ENCODE measurements around the gene TLE6.
A peak's percentile ranks its signal among the peaks of the same experiment; 100 is the strongest.
"Not testable (repeated sequence)": the region's sequence is repeated elsewhere in the genome, so short reads cannot be mapped to it uniquely, and the experiment has no call there.

TLE6 gene

GRCh38 chr19:2982561-2982960 is 5.2 kb downstream of the TLE6 start:
- Histone ChIP-seq H3K27me3 (ENCODE audit: low read depth) (no peaks in the 10 kb centered on the region), H3K36me3 (replicated peaks) (no peaks in the 10 kb centered on the region), H3K4me3 (no peak overlapping the region), H3K4me1 (peaks cover 19% of the 10 kb centered on the region), H3K9me3 (no peaks in the 10 kb centered on the region)
- no peak for DNase-seq (ENCODE audit: low spot score in 2 of 2)
- in situ Hi-C loops (cut with MboI; ENCODE audit: low sequenced_read_pairs) = no loop called here

GRCh38 chr19:2982983-2983350 is 5.6 kb downstream of the TLE6 start:
- H3K4me1 ChIP-seq = peaks cover 15% of the 10 kb centered on the region

GRCh38 chr19:2983351-2984214 is 6.2 kb downstream of the TLE6 start:
- H3K36me3 ChIP-seq (replicated peaks) = no peaks in the 10 kb centered on the region
- H3K9me3 ChIP-seq = no peaks in the 10 kb centered on the region
- H3K4me1 ChIP-seq = peaks cover 13% of the 10 kb centered on the region
- peak overlapping the region; percentile 15 for H3K4me3 ChIP-seq
- no peaks in the 10 kb centered on the region for H3K27me3 ChIP-seq (ENCODE audit: low read depth)
- in situ Hi-C loops (cut with MboI; ENCODE audit: low sequenced_read_pairs) = no loop called here
- peak; percentile 80 to 91 for DNase-seq (ENCODE audit: low spot score in 2 of 2)

More at GRCh38 chr19:2982983-2983350, 5.6 kb downstream of the TLE6 start:
- H3K27me3 ChIP-seq (ENCODE audit: low read depth) = no peaks in the 10 kb centered on the region
- no peaks in the 10 kb centered on the region for H3K9me3 ChIP-seq
- in situ Hi-C loops (cut with MboI; ENCODE audit: low sequenced_read_pairs) = no loop called here
- no peaks in the 10 kb centered on the region for H3K36me3 ChIP-seq (replicated peaks)
- DNase-seq (ENCODE audit: low spot score in 2 of 2) = peak in 1 of 2 experiments; percentile 46
- H3K4me3 ChIP-seq = no peak overlapping the region

GRCh38 chr19:2984215-2984528 is 6.8 kb downstream of the TLE6 start:
- Histone ChIP-seq H3K36me3 (replicated peaks) (no peaks in the 10 kb centered on the region), H3K27me3 (ENCODE audit: low read depth) (no peaks in the 10 kb centered on the region), H3K4me1 (peaks cover 13% of the 10 kb centered on the region), H3K9me3 (no peaks in the 10 kb centered on the region), H3K4me3 (peak overlapping the region; percentile 15)
- no peak for DNase-seq (ENCODE audit: low spot score in 2 of 2)
- in situ Hi-C loops (cut with MboI; ENCODE audit: low sequenced_read_pairs) = no loop called here

GRCh38 chr19:2986951-2987524 is 9.7 kb downstream of the TLE6 start:
- peaks cover 13% of the 10 kb centered on the region for H3K4me1 ChIP-seq
- in situ Hi-C loops (cut with MboI; ENCODE audit: low sequenced_read_pairs) = no loop called here
- H3K9me3 ChIP-seq = no peaks in the 10 kb centered on the region
- no peaks in the 10 kb centered on the region for H3K27me3 ChIP-seq (ENCODE audit: low read depth)
- H3K36me3 ChIP-seq (replicated peaks) = no peaks in the 10 kb centered on the region
- no peak overlapping the region for H3K4me3 ChIP-seq
- DNase-seq (ENCODE audit: low spot score in 2 of 2) = peak in 1 of 2 experiments; percentile 37

GRCh38 chr19:2987797-2988196 is 10.4 kb downstream of the TLE6 start:
- in situ Hi-C loops (cut with MboI; ENCODE audit: low sequenced_read_pairs) = no loop called here
- peaks cover 13% of the 10 kb centered on the region for H3K4me1 ChIP-seq
- H3K4me3 ChIP-seq = no peak overlapping the region
- H3K27me3 ChIP-seq (ENCODE audit: low read depth) = no peaks in the 10 kb centered on the region
- no peaks in the 10 kb centered on the region for H3K36me3 ChIP-seq (replicated peaks)
- DNase-seq (ENCODE audit: low spot score in 2 of 2) = no peak
- H3K9me3 ChIP-seq = no peaks in the 10 kb centered on the region

GRCh38 chr19:2988568-2988967 is 11.2 kb downstream of the TLE6 start:
- H3K27me3 ChIP-seq (ENCODE audit: low read depth) = no peaks in the 10 kb centered on the region
- no peak for DNase-seq (ENCODE audit: low spot score in 2 of 2)

GRCh38 chr19:2989236-2989946 is 12.0 kb downstream of the TLE6 start:
- no peak for DNase-seq (ENCODE audit: low spot score in 2 of 2)
- Histone ChIP-seq H3K4me3 (no peak overlapping the region), H3K4me1 (peaks cover 3% of the 10 kb centered on the region; the same call in 1 of the 2 replicates), H3K36me3 (replicated peaks) (no peaks in the 10 kb centered on the region), H3K27me3 (ENCODE audit: low read depth) (no peaks in the 10 kb centered on the region), H3K9me3 (no peaks in the 10 kb centered on the region)
- in situ Hi-C loops (cut with MboI; ENCODE audit: low sequenced_read_pairs) = no loop called here

More at GRCh38 chr19:2988568-2988967, 11.2 kb downstream of the TLE6 start:
- in situ Hi-C loops (cut with MboI; ENCODE audit: low sequenced_read_pairs) = no loop called here
- peaks cover 8% of the 10 kb centered on the region for H3K4me1 ChIP-seq
- H3K9me3 ChIP-seq = no peaks in the 10 kb centered on the region
- no peak overlapping the region for H3K4me3 ChIP-seq
- H3K36me3 ChIP-seq (replicated peaks) = no peaks in the 10 kb centered on the region

GRCh38 chr19:2992333-2992732 is 15.0 kb downstream of the TLE6 start:
- H3K27me3 ChIP-seq (ENCODE audit: low read depth); H3K4me1 ChIP-seq; H3K36me3 ChIP-seq (replicated peaks); in situ Hi-C loops (cut with MboI; ENCODE audit: low sequenced_read_pairs); H3K9me3 ChIP-seq; DNase-seq (ENCODE audit: low spot score in 2 of 2); H3K4me3 ChIP-seq: not testable (repeated sequence)

- in situ Hi-C loops (cut with MboI; ENCODE audit: low sequenced_read_pairs) = no loop called here
- Histone ChIP-seq H3K36me3 (replicated peaks) (no peaks in the 10 kb centered on the region), H3K27me3 (ENCODE audit: low read depth) (no peaks in the 10 kb centered on the region), H3K4me1 (no peaks in the 10 kb centered on the region), H3K4me3 (no peak overlapping the region), H3K9me3 (no peaks in the 10 kb centered on the region)
- DNase-seq (ENCODE audit: low spot score in 2 of 2) = no peak
Observed at GRCh38 chr19:2992958-2993357, 15.6 kb downstream of the TLE6 start.

- Histone ChIP-seq H3K36me3 (replicated peaks) (no peaks in the 10 kb centered on the region), H3K4me3 (no peak overlapping the region), H3K9me3 (no peaks in the 10 kb centered on the region), H3K27me3 (ENCODE audit: low read depth) (no peaks in the 10 kb centered on the region), H3K4me1 (no peaks in the 10 kb centered on the region)
- in situ Hi-C loops (cut with MboI; ENCODE audit: low sequenced_read_pairs) = no loop called here
- no peak for DNase-seq (ENCODE audit: low spot score in 2 of 2)
Observed at GRCh38 chr19:2993579-2993978, 16.2 kb downstream of the TLE6 start.

GRCh38 chr19:2994588-2995131 is 17.3 kb downstream of the TLE6 start:
- no peaks in the 10 kb centered on the region for H3K27me3 ChIP-seq (ENCODE audit: low read depth)
- H3K9me3 ChIP-seq = no peaks in the 10 kb centered on the region
- no peak for DNase-seq (ENCODE audit: low spot score in 2 of 2)

GRCh38 chr19:2997720-2998119 is 20.4 kb downstream of the TLE6 start:
- no peaks in the 10 kb centered on the region for H3K36me3 ChIP-seq (replicated peaks)
- no peak for DNase-seq (ENCODE audit: low spot score in 2 of 2)
- no peaks in the 10 kb centered on the region for H3K27me3 ChIP-seq (ENCODE audit: low read depth)
- no peaks in the 10 kb centered on the region for H3K9me3 ChIP-seq
- in situ Hi-C loops (cut with MboI; ENCODE audit: low sequenced_read_pairs) = no loop called here
- H3K4me1 ChIP-seq = no peaks in the 10 kb centered on the region
- H3K4me3 ChIP-seq = no peak overlapping the region

More at GRCh38 chr19:2994588-2995131, 17.3 kb downstream of the TLE6 start:
- H3K36me3 ChIP-seq (replicated peaks) = no peaks in the 10 kb centered on the region
- no peak overlapping the region for H3K4me3 ChIP-seq
- in situ Hi-C loops (cut with MboI; ENCODE audit: low sequenced_read_pairs) = no loop called here
- no peaks in the 10 kb centered on the region for H3K4me1 ChIP-seq

GRCh38 chr19:2998642-2999041 is 21.3 kb downstream of the TLE6 start:
- in situ Hi-C loops (cut with MboI; ENCODE audit: low sequenced_read_pairs) = no loop called here
- Histone ChIP-seq H3K4me3 (no peak overlapping the region), H3K4me1 (no peaks in the 10 kb centered on the region), H3K9me3 (no peaks in the 10 kb centered on the region), H3K27me3 (ENCODE audit: low read depth) (no peaks in the 10 kb centered on the region), H3K36me3 (replicated peaks) (no peaks in the 10 kb centered on the region)
- no peak for DNase-seq (ENCODE audit: low spot score in 2 of 2)

Measured in HAP-1 (cell line).